ENCODE results near the gene RFX4. TPM values are rescaled to one million over a fixed set of nuclear protein-coding genes. Genes with fewer than 3 reads are reported as not detected.

RFX4 gene
- total and polyA plus RNA-seq, 2 experiments from 2014 or later, result not detected

DNA sequence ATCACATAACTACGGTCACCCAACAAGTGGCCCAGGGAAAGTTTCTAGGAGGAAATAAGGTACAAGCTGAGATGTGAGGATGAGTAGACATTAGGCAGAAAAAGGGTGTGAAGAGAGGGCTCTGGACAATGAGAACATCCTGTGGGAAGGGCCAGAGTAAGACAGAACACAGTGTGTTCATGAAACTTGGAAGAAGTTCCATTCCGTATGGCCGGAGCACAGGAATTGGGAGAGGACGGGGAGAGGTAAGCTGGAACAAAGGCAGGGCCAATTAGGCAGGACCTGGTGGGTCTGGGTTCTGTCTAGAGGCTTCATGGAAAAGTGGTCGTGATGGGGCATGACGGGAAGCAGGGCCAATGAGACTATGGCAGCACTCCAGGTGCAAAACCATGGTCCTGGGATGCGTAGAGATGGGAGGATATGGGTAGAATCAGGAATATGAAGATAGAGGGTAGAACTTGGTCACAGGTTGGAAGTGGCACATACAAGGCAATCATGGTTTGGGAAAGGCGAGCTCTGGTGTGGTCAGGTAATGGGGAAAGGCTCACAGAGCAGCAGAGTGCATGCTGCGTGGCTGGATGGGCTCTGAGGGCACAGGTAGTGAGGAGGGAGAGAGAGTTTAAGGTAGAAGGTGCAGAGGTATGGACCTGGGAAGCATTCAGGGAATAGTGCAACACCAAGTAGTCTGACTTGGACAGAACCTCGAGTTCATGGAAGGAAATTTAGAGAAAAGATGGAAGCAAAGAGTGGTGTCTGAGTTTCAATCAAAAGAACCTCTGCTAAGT lies 93.0 kb downstream of the RFX4 start:
- TF ChIP-seq, protein P1, sequence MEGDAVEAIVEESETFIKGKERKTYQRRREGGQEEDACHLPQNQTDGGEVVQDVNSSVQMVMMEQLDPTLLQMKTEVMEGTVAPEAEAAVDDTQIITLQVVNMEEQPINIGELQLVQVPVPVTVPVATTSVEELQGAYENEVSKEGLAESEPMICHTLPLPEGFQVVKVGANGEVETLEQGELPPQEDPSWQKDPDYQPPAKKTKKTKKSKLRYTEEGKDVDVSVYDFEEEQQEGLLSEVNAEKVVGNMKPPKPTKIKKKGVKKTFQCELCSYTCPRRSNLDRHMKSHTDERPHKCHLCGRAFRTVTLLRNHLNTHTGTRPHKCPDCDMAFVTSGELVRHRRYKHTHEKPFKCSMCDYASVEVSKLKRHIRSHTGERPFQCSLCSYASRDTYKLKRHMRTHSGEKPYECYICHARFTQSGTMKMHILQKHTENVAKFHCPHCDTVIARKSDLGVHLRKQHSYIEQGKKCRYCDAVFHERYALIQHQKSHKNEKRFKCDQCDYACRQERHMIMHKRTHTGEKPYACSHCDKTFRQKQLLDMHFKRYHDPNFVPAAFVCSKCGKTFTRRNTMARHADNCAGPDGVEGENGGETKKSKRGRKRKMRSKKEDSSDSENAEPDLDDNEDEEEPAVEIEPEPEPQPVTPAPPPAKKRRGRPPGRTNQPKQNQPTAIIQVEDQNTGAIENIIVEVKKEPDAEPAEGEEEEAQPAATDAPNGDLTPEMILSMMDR (IDR thresholded peaks at IDR 0.05; ENCODE audit: low read depth, low read length), result no peak
- no peak for DNase-seq (ENCODE audit: low read depth in 1 of 2, low spot score in 1 of 2)
- no peaks in the 10 kb centered on the region for H3K27me3 ChIP-seq
- peaks cover 15% of the 10 kb centered on the region for H3K4me1 ChIP-seq (ENCODE audit: low read depth)
- no peaks in the 10 kb centered on the region for H3K9me3 ChIP-seq (ENCODE audit: low read depth)
- no peaks in the 10 kb centered on the region for H3K36me3 ChIP-seq
- no peak overlapping the region for H3K4me3 ChIP-seq
- no peak overlapping the region for H3K27ac ChIP-seq

DNA sequence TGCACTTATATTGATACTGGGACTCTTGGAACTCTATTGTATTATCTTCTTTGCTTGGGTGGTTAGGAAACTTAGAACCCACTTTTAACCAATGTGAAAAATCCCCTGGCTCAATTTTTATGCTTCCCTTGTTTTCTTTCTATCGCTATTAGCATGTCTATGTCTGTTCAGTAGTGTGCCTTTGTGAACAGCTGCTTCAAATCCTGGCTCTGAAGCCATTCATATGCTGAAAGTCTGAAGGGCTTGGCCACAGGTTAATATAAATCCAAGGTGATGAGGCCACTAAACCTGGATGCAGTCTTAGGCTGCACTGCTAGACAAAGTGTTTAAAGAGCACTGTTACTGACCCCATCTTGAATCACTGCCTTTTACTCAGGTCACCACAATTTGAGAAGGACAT lies 96.8 kb downstream of the RFX4 start:
- Histone ChIP-seq H3K36me3 (no peaks in the 10 kb centered on the region), H3K4me3 (no peak overlapping the region), H3K27me3 (no peaks in the 10 kb centered on the region), H3K9me3 (ENCODE audit: low read depth) (no peaks in the 10 kb centered on the region), H3K4me1 (ENCODE audit: low read depth) (peaks cover 4% of the 10 kb centered on the region), H3K27ac (no peak overlapping the region)
- DNase-seq (ENCODE audit: low read depth in 1 of 2, low spot score in 1 of 2), result no peak
- TF ChIP-seq, protein P1 (IDR thresholded peaks at IDR 0.05; ENCODE audit: low read depth, low read length), result no peak

DNA sequence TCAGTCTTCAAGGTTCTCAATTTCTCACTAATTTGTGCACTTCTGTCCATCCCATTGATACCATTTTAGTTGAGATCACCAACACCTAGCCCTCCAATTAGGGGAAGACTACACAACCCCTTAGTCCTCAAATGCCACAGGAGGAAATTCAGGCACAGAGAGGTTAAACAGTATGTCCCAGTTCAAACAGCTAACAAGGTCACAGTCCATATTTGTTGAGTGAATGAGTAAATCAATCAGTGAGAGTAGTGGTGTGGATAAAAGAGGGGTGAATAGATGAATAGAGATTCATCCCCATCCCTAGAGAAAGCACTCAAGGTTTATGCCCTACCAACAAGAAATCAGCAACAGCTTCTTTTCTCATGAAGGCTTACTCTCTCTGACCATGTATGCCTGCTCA lies 97.5 kb downstream of the RFX4 start:
- TF ChIP-seq, protein P1 (IDR thresholded peaks at IDR 0.05; ENCODE audit: low read depth, low read length), result no peak
- Histone ChIP-seq H3K27ac (no peak overlapping the region), H3K4me1 (ENCODE audit: low read depth) (peaks cover 4% of the 10 kb centered on the region), H3K9me3 (ENCODE audit: low read depth) (no peaks in the 10 kb centered on the region), H3K27me3 (no peaks in the 10 kb centered on the region), H3K4me3 (no peak overlapping the region), H3K36me3 (no peaks in the 10 kb centered on the region)
- no peak for DNase-seq (ENCODE audit: low read depth in 1 of 2, low spot score in 1 of 2)

DNA sequence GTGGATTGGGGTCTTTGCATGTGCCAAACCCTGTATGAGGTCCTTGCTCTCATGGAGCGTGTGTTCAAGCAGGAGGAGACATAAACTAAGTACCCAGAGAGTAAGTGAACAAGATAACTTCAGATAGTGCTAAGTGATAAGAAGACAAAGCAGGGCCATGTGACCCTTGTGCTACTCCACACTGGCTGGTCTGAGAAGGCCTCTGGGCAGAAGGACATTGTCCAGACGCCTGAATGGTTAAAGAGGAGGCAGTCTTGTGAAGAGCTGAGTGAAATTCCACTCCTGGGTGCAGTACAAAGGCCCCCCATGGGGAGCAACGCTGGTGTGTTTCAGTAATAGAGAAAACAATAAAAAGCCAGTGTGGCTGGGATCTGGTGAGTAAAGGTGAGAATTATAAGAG lies 98.4 kb downstream of the RFX4 start:
- DNase-seq (ENCODE audit: low read depth in 1 of 2, low spot score in 1 of 2), result no peak
- H3K4me3 ChIP-seq, result no peak overlapping the region

DNA sequence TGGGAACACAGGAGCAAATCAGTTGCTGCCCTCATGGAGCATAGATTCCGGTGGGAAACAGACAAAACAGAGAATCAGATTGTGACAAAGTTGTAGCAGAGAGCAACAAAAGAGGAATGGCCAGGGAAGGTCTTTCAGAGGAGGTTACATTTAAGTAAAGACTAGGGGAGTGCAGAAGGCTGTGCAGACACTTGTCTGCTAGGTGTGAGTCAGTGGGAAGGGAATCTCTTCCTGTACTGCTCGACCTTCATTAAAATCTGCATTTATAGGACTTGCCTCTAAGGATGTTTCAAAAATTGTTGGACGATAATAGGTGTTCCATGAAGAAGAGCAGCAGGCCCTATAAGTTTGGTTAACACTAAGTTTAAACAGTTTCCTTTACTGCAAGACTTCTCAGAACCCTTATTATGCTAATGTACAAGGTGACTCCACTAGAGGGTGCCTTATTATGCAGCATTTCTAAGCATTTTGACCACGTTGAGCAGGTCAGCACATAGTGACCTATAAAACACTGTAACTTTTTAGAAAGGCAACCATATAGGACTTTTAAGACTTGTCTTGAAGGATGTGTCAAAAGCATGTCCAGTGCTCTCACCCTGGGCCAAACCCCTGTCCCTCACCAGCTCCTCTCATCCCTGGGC lies 99.9 kb downstream of the RFX4 start:
- Histone ChIP-seq H3K9me3 (ENCODE audit: low read depth) (no peaks in the 10 kb centered on the region), H3K36me3 (no peaks in the 10 kb centered on the region), H3K27ac (no peak overlapping the region), H3K4me3 (no peak overlapping the region), H3K4me1 (ENCODE audit: low read depth) (peaks cover 4% of the 10 kb centered on the region), H3K27me3 (no peaks in the 10 kb centered on the region)
- TF ChIP-seq, protein P1 (IDR thresholded peaks at IDR 0.05; ENCODE audit: low read depth, low read length), result peak; percentile 59
- DNase-seq (ENCODE audit: low read depth in 1 of 2, low spot score in 1 of 2), result peak in 1 of 2 donors; percentile 75

More for the DNA sequence above, 98.4 kb downstream of the RFX4 start:
- H3K4me1 ChIP-seq (ENCODE audit: low read depth), result peaks cover 4% of the 10 kb centered on the region
- H3K9me3 ChIP-seq (ENCODE audit: low read depth), result no peaks in the 10 kb centered on the region
- H3K27me3 ChIP-seq, result no peaks in the 10 kb centered on the region
- TF ChIP-seq, protein P1 (IDR thresholded peaks at IDR 0.05; ENCODE audit: low read depth, low read length), result no peak
- H3K27ac ChIP-seq, result no peak overlapping the region
- no peaks in the 10 kb centered on the region for H3K36me3 ChIP-seq
